K562 (cell line): Measurements from ENCODE around the gene ZFPM1. TPM values are rescaled to one million over a fixed set of nuclear protein-coding genes. Genes with fewer than 3 reads are reported as not detected.
A peak's percentile ranks its signal among the peaks of the same experiment; 100 is the strongest.

Experiments
- ATAC-seq: fragments of 200-7000 bp; cut with Tn5 transposase; 3 replicates; pipeline ENCODE4 v1.9.1; 2020; ENCODE audit warnings: moderate library complexity
- BruUV-seq: library from RNA; stranded (reverse); fragments of 400-500 nt; replicated peaks from 2 replicates; lab custom pipeline; 2021; lab: Mats Ljungman, UMichigan
- CTCF ChIA-PET: fragments of 300-600 bp; formaldehyde crosslinking; extraction: SDS; loops from one replicate; lab custom pipeline; 2021; ENCODE audit warnings: low intra/inter-chr PET ratio; lab: Yijun Ruan, JAX
- POLR2A ChIA-PET: fragments of 300-600, 350-650 bp; sonication (Branson Sonifier 250); formaldehyde crosslinking; extraction: SDS; loops from one replicate; lab custom pipeline; 2021; ENCODE audit warnings: antibody characterized with exemption, inconsistent platforms; lab: Yijun Ruan, JAX
- DNase-seq, 4 experiments: peaks; one replicate each; pipeline versions ENCODE4 v3.0.0 to v3.0.0-alpha.2; 2011 to 2018; ENCODE audit warnings: low spot score in 3 of 4, mixed read lengths in 3 of 4; ENCODE audit errors: extremely low read depth in 1 of 4
- FAIRE-seq: peaks from 2 replicates; lab custom pipeline; 2011; peaks lifted over from hg19 to GRCh38; lab: Jason Lieb, UNC
- H2AFZ ChIP-seq: 2 replicates; pipeline ENCODE4 v1.6.0; 2011; ENCODE audit warnings: low read depth, low read length, control low read depth, inconsistent platforms
- H3K27ac ChIP-seq: fragments of 200-600 bp; 3 replicates; pipeline ENCODE4 v1.8.0; 2011; ENCODE audit warnings: low read depth, mild to moderate bottlenecking, control low read depth, inconsistent platforms, low read length, moderate library complexity, mixed read lengths; ENCODE audit errors: extremely low read depth
- H3K27me3 ChIP-seq, 2 experiments: fragments of 300-600 bp in 1 of 2; 2 replicates in 1 of 2; 3 replicates in 1 of 2; pipeline versions ENCODE4 v1.6.0 to v1.8.0; 2011; ENCODE audit warnings: inconsistent platforms in 2 of 2, low read length in 2 of 2, mild to moderate bottlenecking in 1 of 2, mixed read lengths in 1 of 2, moderate library complexity in 1 of 2; ENCODE audit not compliant: control insufficient read depth in 2 of 2, insufficient read depth in 2 of 2
- H3K36me3 ChIP-seq: fragments of 300-600 bp; 3 replicates; pipeline ENCODE4 v1.8.0; 2011; ENCODE audit warnings: mild to moderate bottlenecking, low read length, inconsistent platforms; ENCODE audit not compliant: control insufficient read depth, insufficient read depth
- H3K4me1 ChIP-seq, 2 experiments: fragments of 200-600 bp in 1 of 2; replicated peaks in 1 of 2; 2 replicates in 1 of 2; 3 replicates in 1 of 2; pipeline versions ENCODE4 v1.5.1 to v1.8.0; 2011; ENCODE audit warnings: inconsistent platforms in 2 of 2, low read length in 2 of 2, mild to moderate bottlenecking in 1 of 2, mixed read lengths in 1 of 2, moderate library complexity in 1 of 2; ENCODE audit not compliant: control insufficient read depth in 2 of 2, insufficient read depth in 2 of 2
- H3K4me2 ChIP-seq: 2 replicates; pipeline ENCODE4 v1.6.1; 2011; ENCODE audit warnings: low read length, control low read depth, inconsistent platforms, mixed read lengths; ENCODE audit not compliant: insufficient read depth
- H3K4me3 ChIP-seq: fragments of 200-600 bp; sonication (generic), shearing (Covaris generic); 2 replicates; pipeline ENCODE4 v1.5.1; 2016; ENCODE audit warnings: control low read depth, inconsistent platforms
- H3K79me2 ChIP-seq: fragments of 200-600 bp; 3 replicates; pipeline ENCODE4 v1.8.0; 2011; ENCODE audit warnings: low read length, inconsistent platforms; ENCODE audit not compliant: control insufficient read depth, insufficient read depth
- H3K9ac ChIP-seq, 2 experiments: 2 replicates each; pipeline versions ENCODE4 v1.6.0 to v1.6.1; 2011; ENCODE audit warnings: low read depth in 2 of 2, low read length in 2 of 2, control low read depth in 1 of 2, inconsistent platforms in 1 of 2, mild to moderate bottlenecking in 1 of 2, mixed read lengths in 1 of 2; ENCODE audit not compliant: insufficient read depth in 1 of 2
- H3K9me1 ChIP-seq: one replicate; pipeline ENCODE4 v1.6.0; 2011; ENCODE audit warnings: inconsistent platforms, mild to moderate bottlenecking, low read length, moderate library complexity; ENCODE audit not compliant: control insufficient read depth, insufficient read depth
- H3K9me3 ChIP-seq: replicated peaks from 2 replicates; pipeline ENCODE4 v1.5.1; 2011; ENCODE audit warnings: low read depth, low read length, inconsistent platforms; ENCODE audit not compliant: control insufficient read depth, insufficient read depth
- H4K20me1 ChIP-seq: replicated peaks from 2 replicates; pipeline ENCODE4 v1.6.1; 2011; ENCODE audit warnings: low read length, inconsistent platforms, mixed read lengths; ENCODE audit not compliant: control insufficient read depth, insufficient read depth
- WGBS: fragments of 100-300 bp; shearing (Covaris generic); methylation state at CpG from one replicate; pipeline ENCODE4 v1.1.6; 2016; ENCODE audit warnings: low coverage, mixed read lengths; ENCODE audit not compliant: insufficient coverage; ENCODE audit errors: missing lambda C conversion rate; 5-methylcytosine and 5-hydroxymethylcytosine counted together
- in situ Hi-C: fragments of 300-500 bp; cut with MboI; formaldehyde crosslinking; loops from 4 replicates; pipeline ENCODE4 v1.15.0; 2018; ENCODE audit warnings: inconsistent platforms, mixed read lengths
- intact Hi-C: fragments of 100-400 bp; cut with micrococcal nuclease; formaldehyde crosslinking; loops from 2 replicates; pipeline ENCODE4 v1.14.2; 2022
- polyA plus RNA-seq, 8 experiments: library from polyadenylated mRNA; depleted of rRNA in 4 of 8; stranded (reverse) in 5 of 8; unstranded in 3 of 8; fragments of >200 nt; fragmentation: Nextera tagmentation in 2 of 8; fragmentation: Illumina TruSeq in 1 of 8; extraction: Ambion mirVana in 2 of 8; extraction: Trizol in 1 of 8; gene quantifications; 2 replicates each; pipeline versions ENCODE4 v1.2.1 to v1.2.3, GENCODE V29; 2011 to 2014; ENCODE audit warnings: inconsistent platforms in 1 of 8, missing spikeins in 1 of 8
- total RNA-seq, 7 experiments: library from RNA; depleted of rRNA in 6 of 7; stranded (reverse); fragments of >200 nt in 6 of 7; fragmentation: Illumina TruSeq in 2 of 7; extraction: Trizol in 2 of 7; gene quantifications; 2 replicates each; pipeline versions ENCODE4 v1.2.1 to v1.2.3, GENCODE V29; 2011 to 2021; ENCODE audit warnings: low replicate concordance in 1 of 7
- TF ChIP-seq, protein P1 (sequence below), 2 experiments: fragments of 450-650 bp; conservative IDR thresholded peaks; 2 replicates each; pipeline ENCODE4 v1.6.1; 2017; ENCODE audit warnings: mild to moderate bottlenecking in 2 of 2, moderate library complexity in 2 of 2
- TF ChIP-seq, protein P2 (sequence below): sonication (generic); formaldehyde crosslinking; IDR thresholded peaks from 2 replicates; pipeline ENCODE4 v1.8.0; 2022; ENCODE audit warnings: mild to moderate bottlenecking, missing genetic modification reagents, borderline replicate concordance

Gene ZFPM1
- total and polyA plus RNA-seq, 9 of the 15 experiments (the other 6 are each of a cell fraction or from before 2014, with no cell fraction given) = 0.03 to 35.9 (median 1.4) TPM

GRCh38 chr16:88539261-88539651 lies 86.2 kb downstream of the ZFPM1 start:
- ATAC-seq = no peak
- no TSS peak for BruUV-seq
- Histone ChIP-seq H3K4me2 (no peak overlapping the region), H3K36me3 (peaks cover 12% of the 10 kb centered on the region; the same call in 2 of the 3 replicates), H3K9me3 (peaks cover 20% of the 10 kb centered on the region), H3K27me3 (peaks cover 27 to 41% of the 10 kb centered on the region in 2 experiments; a peak in 4 of 5 replicates), H3K9me1 (no peaks in the 10 kb centered on the region), H3K4me1 (peaks cover 0 to 58% of the 10 kb centered on the region in 2 experiments; a peak in 3 of 5 replicates), H4K20me1 (peaks cover 13% of the 10 kb centered on the region), H2AFZ (no peak overlapping the region), H3K27ac (no peak overlapping the region), H3K4me3 (no peak overlapping the region), H3K79me2 (no peaks in the 10 kb centered on the region), H3K9ac (peak overlapping the region in 1 of 2 experiments; percentile 38; a peak in 2 of 4 replicates)
- intact Hi-C loops = no loop called here
- FAIRE-seq = no peak
- CTCF ChIA-PET = no interaction called here
- in situ Hi-C loops = no loop called here
- DNase-seq = no peak
- POLR2A ChIA-PET = interaction anchor here (0.6 to 1.7 kb wide), 4 partner anchors 9 to 1003 kb away, joined by 3 to 5 read pairs (median 4); partner anchors contain the start of gene PIEZO1
- TF ChIP-seq, protein P1, sequence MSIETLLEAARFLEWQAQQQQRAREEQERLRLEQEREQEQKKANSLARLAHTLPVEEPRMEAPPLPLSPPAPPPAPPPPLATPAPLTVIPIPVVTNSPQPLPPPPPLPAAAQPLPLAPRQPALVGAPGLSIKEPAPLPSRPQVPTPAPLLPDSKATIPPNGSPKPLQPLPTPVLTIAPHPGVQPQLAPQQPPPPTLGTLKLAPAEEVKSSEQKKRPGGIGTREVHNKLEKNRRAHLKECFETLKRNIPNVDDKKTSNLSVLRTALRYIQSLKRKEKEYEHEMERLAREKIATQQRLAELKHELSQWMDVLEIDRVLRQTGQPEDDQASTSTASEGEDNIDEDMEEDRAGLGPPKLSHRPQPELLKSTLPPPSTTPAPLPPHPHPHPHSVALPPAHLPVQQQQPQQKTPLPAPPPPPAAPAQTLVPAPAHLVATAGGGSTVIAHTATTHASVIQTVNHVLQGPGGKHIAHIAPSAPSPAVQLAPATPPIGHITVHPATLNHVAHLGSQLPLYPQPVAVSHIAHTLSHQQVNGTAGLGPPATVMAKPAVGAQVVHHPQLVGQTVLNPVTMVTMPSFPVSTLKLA (conservative IDR thresholded peaks at IDR 0.05) = no peak
- TF ChIP-seq, protein P2, sequence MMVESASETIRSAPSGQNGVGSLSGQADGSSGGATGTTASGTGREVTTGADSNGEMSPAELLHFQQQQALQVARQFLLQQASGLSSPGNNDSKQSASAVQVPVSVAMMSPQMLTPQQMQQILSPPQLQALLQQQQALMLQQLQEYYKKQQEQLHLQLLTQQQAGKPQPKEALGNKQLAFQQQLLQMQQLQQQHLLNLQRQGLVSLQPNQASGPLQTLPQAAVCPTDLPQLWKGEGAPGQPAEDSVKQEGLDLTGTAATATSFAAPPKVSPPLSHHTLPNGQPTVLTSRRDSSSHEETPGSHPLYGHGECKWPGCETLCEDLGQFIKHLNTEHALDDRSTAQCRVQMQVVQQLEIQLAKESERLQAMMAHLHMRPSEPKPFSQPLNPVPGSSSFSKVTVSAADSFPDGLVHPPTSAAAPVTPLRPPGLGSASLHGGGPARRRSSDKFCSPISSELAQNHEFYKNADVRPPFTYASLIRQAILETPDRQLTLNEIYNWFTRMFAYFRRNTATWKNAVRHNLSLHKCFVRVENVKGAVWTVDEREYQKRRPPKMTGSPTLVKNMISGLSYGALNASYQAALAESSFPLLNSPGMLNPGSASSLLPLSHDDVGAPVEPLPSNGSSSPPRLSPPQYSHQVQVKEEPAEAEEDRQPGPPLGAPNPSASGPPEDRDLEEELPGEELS (CRISPR knock-in tag) = 0 out of 2 replicates have a peak, but pooled peaks have one; percentile 54
- 4% methylated on average over 12 of the region's 12 CpGs for WGBS
